NOMO-1 treated with DMSO at 0.1 percent for 48 hours (cell line): ENCODE results near the gene ZBTB8A.

Source experiments
- DNase-seq: peaks from one replicate; lab custom pipeline; 2025; ENCODE audit not compliant: unreplicated experiment; lab: John Stamatoyannopoulos, UW

ZBTB8A gene

GRCh38 chr1:32651461-32652073 lies 112.3 kb downstream of the ZBTB8A start:
- DNase-seq: no peak

GRCh38 chr1:32652244-32652962 lies 113.2 kb downstream of the ZBTB8A start:
- no peak for DNase-seq
